GM12878 (cell line): ENCODE measurements around the gene EHD1.

Source experiments
- CTCF ChIP-seq, 3 experiments: IDR thresholded peaks in 2 of 3; conservative IDR thresholded peaks in 1 of 3; 2 replicates each; pipeline ENCODE4 v1.5.1; 2011; ENCODE audit warnings: low read depth in 3 of 3, low read length in 3 of 3, mild to moderate bottlenecking in 3 of 3, control low read depth in 2 of 3, moderate library complexity in 2 of 3, inconsistent platforms in 1 of 3, mixed read lengths in 1 of 3; ENCODE audit not compliant: control insufficient read depth in 2 of 3, insufficient read depth in 1 of 3; ENCODE audit errors: extremely low read depth in 1 of 3
- IKZF1 ChIP-seq: fragments of 450-650 bp; conservative IDR thresholded peaks from 2 replicates; pipeline ENCODE4 v1.6.1; 2017; ENCODE audit warnings: antibody characterized with exemption, mild to moderate bottlenecking
- JUNB ChIP-seq: IDR thresholded peaks from 2 replicates; pipeline ENCODE4 v1.6.1; 2016; ENCODE audit warnings: antibody characterized with exemption, mild to moderate bottlenecking
- POLR2A ChIP-seq: IDR thresholded peaks from 2 replicates; pipeline ENCODE4 v1.6.1; 2011; ENCODE audit warnings: low read depth, mild to moderate bottlenecking, low read length
- TCF7 ChIP-seq: IDR thresholded peaks from 2 replicates; pipeline ENCODE4 v1.6.1; 2014; ENCODE audit warnings: antibody characterized with exemption, borderline replicate concordance
- ZNF622 ChIP-seq: fragments of 450-650 bp; IDR thresholded peaks from 2 replicates; pipeline ENCODE4 v1.6.1; 2017; ENCODE audit warnings: mild to moderate bottlenecking, inconsistent platforms
- TF ChIP-seq, protein P1 (sequence below): fragments of 450-650 bp; IDR thresholded peaks from 2 replicates; pipeline ENCODE4 v1.6.1; 2016; ENCODE audit warnings: mild to moderate bottlenecking, moderate library complexity, borderline replicate concordance
- TF ChIP-seq, protein P2 (sequence below): fragments of 150-350 bp; IDR thresholded peaks from 2 replicates; pipeline ENCODE4 v1.6.1; 2016; ENCODE audit warnings: low read depth, low read length

GRCh38 chr11:64892838-64893193 lies 14.4 kb upstream of the EHD1 start:
- TF ChIP-seq, protein P1, sequence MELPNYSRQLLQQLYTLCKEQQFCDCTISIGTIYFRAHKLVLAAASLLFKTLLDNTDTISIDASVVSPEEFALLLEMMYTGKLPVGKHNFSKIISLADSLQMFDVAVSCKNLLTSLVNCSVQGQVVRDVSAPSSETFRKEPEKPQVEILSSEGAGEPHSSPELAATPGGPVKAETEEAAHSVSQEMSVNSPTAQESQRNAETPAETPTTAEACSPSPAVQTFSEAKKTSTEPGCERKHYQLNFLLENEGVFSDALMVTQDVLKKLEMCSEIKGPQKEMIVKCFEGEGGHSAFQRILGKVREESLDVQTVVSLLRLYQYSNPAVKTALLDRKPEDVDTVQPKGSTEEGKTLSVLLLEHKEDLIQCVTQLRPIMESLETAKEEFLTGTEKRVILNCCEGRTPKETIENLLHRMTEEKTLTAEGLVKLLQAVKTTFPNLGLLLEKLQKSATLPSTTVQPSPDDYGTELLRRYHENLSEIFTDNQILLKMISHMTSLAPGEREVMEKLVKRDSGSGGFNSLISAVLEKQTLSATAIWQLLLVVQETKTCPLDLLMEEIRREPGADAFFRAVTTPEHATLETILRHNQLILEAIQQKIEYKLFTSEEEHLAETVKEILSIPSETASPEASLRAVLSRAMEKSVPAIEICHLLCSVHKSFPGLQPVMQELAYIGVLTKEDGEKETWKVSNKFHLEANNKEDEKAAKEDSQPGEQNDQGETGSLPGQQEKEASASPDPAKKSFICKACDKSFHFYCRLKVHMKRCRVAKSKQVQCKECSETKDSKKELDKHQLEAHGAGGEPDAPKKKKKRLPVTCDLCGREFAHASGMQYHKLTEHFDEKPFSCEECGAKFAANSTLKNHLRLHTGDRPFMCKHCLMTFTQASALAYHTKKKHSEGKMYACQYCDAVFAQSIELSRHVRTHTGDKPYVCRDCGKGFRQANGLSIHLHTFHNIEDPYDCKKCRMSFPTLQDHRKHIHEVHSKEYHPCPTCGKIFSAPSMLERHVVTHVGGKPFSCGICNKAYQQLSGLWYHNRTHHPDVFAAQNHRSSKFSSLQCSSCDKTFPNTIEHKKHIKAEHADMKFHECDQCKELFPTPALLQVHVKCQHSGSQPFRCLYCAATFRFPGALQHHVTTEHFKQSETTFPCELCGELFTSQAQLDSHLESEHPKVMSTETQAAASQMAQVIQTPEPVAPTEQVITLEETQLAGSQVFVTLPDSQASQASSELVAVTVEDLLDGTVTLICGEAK, result no peak
- TF ChIP-seq POLR2A, result no peak
- TF ChIP-seq, protein P2, sequence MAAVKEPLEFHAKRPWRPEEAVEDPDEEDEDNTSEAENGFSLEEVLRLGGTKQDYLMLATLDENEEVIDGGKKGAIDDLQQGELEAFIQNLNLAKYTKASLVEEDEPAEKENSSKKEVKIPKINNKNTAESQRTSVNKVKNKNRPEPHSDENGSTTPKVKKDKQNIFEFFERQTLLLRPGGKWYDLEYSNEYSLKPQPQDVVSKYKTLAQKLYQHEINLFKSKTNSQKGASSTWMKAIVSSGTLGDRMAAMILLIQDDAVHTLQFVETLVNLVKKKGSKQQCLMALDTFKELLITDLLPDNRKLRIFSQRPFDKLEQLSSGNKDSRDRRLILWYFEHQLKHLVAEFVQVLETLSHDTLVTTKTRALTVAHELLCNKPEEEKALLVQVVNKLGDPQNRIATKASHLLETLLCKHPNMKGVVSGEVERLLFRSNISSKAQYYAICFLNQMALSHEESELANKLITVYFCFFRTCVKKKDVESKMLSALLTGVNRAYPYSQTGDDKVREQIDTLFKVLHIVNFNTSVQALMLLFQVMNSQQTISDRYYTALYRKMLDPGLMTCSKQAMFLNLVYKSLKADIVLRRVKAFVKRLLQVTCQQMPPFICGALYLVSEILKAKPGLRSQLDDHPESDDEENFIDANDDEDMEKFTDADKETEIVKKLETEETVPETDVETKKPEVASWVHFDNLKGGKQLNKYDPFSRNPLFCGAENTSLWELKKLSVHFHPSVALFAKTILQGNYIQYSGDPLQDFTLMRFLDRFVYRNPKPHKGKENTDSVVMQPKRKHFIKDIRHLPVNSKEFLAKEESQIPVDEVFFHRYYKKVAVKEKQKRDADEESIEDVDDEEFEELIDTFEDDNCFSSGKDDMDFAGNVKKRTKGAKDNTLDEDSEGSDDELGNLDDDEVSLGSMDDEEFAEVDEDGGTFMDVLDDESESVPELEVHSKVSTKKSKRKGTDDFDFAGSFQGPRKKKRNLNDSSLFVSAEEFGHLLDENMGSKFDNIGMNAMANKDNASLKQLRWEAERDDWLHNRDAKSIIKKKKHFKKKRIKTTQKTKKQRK, result no peak
- TF ChIP-seq JUNB, result no peak
- TF ChIP-seq IKZF1, result no peak
- TF ChIP-seq TCF7, result no peak
- TF ChIP-seq CTCF (IDR thresholded peaks at IDR 0.05 in 2 of 3, conservative IDR thresholded peaks at IDR 0.05 in 1 of 3; ENCODE audit: control insufficient read depth in 2 of 3, extremely low read depth in 1 of 3, insufficient read depth in 1 of 3, low read depth in 3 of 3, low read length in 3 of 3), result no peak
- TF ChIP-seq ZNF622, result no peak
